ENCODE results near the gene NLGN1.

The NLGN1 gene

GRCh38 chr3:173891272-173892100, 493.9 kb downstream of the NLGN1 start:
- DNase-seq (ENCODE audit: insufficient read length, low spot score) (no peak), FAIRE-seq (no peak)

DNA sequence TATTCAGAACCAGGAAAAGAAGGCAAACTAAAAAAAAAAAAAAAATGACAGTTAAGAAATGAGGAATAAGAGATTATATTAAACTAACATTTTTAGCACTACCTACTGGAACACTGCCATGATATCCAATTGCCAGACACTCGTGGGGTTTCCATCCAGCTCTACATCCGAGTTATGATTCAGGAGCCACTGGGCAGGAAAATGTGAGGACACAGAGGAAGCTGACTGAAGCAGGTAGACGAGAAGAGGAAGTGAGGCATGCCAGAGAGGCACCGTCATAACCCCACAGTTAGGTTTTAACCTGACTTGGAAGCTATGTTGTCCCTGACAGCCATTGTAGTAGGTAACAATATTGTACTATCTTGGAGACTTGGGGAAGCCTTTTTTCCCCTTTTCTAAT, 495.0 kb downstream of the NLGN1 start:
- DNase-seq (ENCODE audit: insufficient read length, low spot score), result no peak
- no peak for FAIRE-seq

- no peak for DNase-seq (ENCODE audit: insufficient read length, low spot score)
- no peak for FAIRE-seq
Measured at GRCh38 chr3:173893066-173893465, 495.5 kb downstream of the NLGN1 start.

- FAIRE-seq (no peak), DNase-seq (ENCODE audit: insufficient read length, low spot score) (no peak)
Measured at GRCh38 chr3:173893835-173894234, 496.3 kb downstream of the NLGN1 start.

DNA sequence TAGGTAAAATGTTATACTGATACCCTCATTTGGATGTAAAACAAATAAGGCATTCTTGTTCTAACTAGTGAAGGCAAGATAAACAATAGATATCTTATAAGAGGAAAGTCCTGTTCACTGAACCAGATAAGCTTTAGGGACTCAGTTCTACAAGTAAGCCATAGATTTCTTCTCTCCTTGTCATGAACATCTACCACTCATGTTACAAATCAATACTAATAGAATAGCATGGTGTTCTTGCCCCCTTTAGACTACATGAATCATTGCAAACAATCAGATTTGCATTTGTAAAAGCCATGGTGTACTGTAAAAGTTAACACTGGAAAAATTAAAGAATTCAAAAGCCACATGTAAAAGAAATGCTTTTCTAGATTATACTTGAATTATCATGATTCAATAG, 500.1 kb downstream of the NLGN1 start:
- no peak for FAIRE-seq

GRCh38 chr3:173901649-173902048, 504.1 kb downstream of the NLGN1 start:
- FAIRE-seq, result no peak
- DNase-seq (ENCODE audit: insufficient read length, low spot score), result no peak

More for the DNA sequence above, 500.1 kb downstream of the NLGN1 start:
- no peak for DNase-seq (ENCODE audit: insufficient read length, low spot score)

DNA sequence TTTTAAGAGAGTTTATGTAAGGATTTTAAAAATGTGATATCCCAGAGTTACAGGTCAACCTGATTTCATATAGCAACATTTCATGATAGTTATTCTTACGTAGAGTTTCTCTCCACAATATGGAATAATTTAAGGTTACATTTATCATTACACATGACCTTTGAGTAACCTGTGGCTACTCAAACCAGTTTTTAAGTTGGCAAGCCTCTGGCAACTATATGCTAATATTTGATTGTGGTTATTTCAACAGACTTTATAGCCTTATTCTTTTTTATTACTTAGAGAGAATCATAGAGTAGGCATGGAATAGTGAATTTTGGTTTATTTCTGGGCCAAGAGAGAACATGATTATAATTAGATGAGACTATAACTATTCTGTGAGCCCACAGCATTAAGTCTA, 504.9 kb downstream of the NLGN1 start:
- DNase-seq (ENCODE audit: insufficient read length, low spot score), result no peak
- FAIRE-seq, result no peak

DNA sequence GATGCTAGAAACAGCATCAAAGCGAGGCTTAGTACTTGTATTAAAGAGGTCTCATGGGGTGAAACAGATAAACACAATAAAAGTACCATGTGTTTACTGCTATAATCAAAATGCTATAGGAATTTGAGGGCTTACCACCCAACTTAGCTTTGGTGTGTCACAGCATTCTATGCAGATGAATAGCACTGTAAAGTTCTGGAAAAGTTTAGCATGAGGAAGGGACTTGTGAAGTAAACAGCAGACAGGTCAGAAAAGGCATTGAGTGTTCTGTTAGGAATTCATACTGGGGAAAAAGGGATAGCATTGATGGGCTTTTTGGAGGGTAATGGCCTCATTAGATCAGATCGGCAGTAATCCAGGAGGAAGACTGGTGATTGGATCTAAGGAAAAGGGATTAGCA, 505.3 kb downstream of the NLGN1 start:
- DNase-seq (ENCODE audit: insufficient read length, low spot score) (no peak), FAIRE-seq (no peak)

GRCh38 chr3:173905381-173905780, 507.8 kb downstream of the NLGN1 start:
- DNase-seq (ENCODE audit: insufficient read length, low spot score) (no peak), FAIRE-seq (no peak)

DNA sequence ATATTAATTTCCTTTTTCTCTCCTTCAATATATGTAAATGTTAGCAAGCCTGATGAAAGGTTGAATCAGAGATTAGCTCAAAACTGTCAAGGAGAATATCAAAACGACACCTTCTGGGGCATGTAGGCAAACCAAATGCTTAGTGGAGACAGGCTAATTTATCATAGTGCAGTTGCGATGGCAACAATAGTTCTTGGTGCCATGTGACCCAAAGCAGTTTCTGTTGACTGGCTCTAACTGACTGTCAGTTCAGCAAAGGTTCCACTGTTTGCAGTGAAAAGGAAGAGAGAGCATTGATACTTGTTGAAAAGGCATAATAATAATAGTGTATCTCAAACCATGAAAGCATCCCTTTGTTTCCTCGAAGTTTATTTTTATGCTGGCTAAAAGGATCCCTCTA, 513.9 kb downstream of the NLGN1 start:
- FAIRE-seq (no peak), DNase-seq (ENCODE audit: insufficient read length, low spot score) (no peak)

DNA sequence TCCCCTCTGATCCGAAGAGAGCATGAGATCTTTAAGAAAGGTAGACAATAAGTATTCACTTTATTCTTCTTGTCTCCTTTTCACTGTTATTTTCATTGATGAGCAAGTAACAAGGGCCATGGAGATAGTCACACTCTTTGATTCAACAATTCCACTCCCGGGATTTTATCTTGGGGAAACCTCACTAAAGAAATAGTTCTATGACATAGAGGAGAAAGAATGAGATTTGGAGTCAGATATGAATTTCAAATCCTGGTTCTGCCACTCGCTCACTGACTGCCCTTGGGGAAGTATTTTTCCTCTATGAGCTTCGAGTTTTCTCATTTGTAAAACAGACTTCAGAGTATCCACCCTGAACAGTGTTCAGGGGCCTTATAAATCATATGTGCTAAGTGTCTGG, 514.6 kb downstream of the NLGN1 start:
- FAIRE-seq (no peak), DNase-seq (ENCODE audit: insufficient read length, low spot score) (no peak)

DNA sequence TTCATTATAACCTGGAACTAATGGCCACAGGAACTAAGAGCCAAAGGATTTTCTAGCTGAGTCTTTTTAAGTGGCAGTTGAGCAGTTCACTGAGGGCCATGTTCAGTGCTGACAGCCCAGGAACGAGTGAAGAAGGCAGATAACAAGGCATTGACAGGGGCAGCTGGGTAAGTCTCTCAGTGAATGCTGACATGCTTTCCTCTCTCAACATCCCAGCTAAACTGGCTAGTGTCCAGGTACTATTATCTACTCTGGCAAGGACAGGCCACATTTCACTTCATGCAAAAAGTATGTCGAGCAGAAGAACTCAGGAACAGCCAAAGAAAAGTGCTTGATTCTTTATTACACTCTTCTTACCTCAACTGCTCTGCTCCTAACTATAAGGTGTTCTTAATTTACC, 515.9 kb downstream of the NLGN1 start:
- FAIRE-seq (no peak), DNase-seq (ENCODE audit: insufficient read length, low spot score) (no peak)

GRCh38 chr3:173913974-173914421, 516.5 kb downstream of the NLGN1 start:
- DNase-seq (ENCODE audit: insufficient read length, low spot score), result no peak

GRCh38 chr3:173916799-173917198, 519.3 kb downstream of the NLGN1 start:
- FAIRE-seq (no peak), DNase-seq (ENCODE audit: insufficient read length, low spot score) (no peak)

More at GRCh38 chr3:173913974-173914421, 516.5 kb downstream of the NLGN1 start:
- no peak for FAIRE-seq

- FAIRE-seq (no peak), DNase-seq (ENCODE audit: insufficient read length, low spot score) (no peak)
Measured at GRCh38 chr3:173920386-173920785, 522.8 kb downstream of the NLGN1 start.

DNA sequence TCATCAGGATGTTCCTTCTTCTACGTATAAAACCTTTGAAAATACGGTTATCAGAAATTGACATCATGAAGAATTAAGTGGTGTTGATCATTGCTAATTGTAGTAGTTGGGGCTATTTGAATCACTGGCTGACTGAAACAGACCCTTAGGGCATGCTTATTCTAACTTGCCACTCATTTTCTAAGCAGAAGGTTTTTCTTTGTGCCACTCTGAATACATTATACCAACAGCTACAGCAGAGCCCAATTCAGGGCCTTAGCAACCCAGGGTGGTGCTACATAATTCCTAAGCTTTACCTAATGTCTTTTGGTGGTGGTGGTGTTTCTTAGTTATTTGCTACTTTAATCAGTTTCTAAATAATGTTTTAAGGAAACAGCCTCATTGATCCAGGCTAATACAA, 524.2 kb downstream of the NLGN1 start:
- DNase-seq (ENCODE audit: insufficient read length, low spot score), result no peak
- no peak for FAIRE-seq

DNA sequence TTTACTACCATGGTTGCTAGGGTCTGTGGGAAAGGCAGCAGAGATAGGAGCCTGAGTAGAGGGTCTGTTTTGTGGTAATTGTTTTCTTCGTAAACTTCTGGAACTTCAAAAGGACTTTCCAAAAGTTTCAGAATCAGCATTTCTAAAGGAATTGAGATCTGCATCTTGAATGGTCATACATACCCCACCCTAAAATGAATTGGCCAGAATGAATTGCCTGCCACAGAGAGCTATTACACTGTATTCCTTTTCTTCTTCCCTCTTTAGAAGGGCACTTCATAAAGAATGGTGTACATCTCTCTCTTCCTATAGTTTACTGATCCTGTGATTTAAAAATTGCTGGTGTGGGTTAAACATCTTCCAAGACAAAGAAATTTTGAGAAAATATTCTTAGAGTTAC, 525.7 kb downstream of the NLGN1 start:
- DNase-seq (ENCODE audit: insufficient read length, low spot score), result no peak
- no peak for FAIRE-seq

DNA sequence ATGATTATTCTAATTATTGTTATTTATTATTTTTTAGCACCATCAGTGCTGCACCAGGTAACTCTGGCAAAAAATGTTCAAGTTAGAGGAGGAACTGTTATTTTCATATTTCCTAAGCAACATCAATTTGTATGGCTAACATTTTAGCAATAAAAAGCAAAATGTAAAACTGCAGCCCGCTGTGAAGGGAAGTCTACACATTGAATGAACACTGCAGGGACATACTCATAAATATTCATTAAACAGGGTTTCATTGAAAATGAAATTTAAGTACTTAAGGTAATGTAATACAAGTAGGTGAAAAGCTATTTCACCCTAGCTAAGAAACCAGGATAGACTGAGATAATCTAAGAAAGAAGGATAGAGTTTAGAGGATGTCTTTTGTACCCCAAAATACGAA, 532.7 kb downstream of the NLGN1 start:
- FAIRE-seq (no peak), DNase-seq (ENCODE audit: insufficient read length, low spot score) (no peak)

DNA sequence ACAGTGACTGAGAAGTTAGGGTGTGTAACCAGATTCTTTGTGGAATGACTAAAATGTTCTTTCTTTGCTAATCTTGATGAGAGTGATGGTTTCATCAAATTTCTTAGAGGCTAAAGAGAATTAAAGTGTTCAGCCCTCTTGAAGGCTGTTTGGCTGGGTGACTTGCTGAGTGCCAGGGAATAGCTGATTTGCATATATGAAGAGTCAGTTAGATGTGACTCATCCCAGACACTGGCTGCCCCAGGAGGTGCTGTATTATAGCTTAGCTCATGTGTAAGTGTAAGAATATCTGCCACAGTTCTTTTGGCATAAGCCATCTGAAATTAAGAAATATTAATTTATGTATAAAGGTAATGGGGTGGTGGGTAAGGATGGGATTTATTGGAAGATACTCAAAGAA, 535.1 kb downstream of the NLGN1 start:
- FAIRE-seq, result no peak

GRCh38 chr3:173933113-173933512, 535.6 kb downstream of the NLGN1 start:
- FAIRE-seq (no peak), DNase-seq (ENCODE audit: insufficient read length, low spot score) (no peak)

More for the DNA sequence above, 535.1 kb downstream of the NLGN1 start:
- DNase-seq (ENCODE audit: insufficient read length, low spot score), result no peak

DNA sequence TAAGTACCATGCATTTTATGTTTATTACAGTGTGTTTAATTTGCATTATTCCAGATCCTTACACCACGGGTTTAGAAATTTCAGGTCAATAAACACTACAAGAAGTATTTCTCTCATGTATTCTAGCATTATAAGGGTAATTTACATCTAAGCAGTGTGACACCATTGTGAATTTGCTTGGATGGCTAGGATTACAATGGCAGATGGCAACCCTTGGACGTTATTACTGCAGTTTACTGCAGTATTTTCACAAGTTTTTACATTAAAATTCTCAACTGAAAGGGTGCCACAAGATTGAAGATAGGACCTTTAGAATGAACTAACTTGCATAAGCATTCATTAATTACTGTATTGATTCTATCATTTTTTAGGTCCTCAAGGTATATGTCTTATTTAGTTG, 538.8 kb downstream of the NLGN1 start:
- no peak for FAIRE-seq

GRCh38 chr3:173938159-173938558, 540.6 kb downstream of the NLGN1 start:
- DNase-seq (ENCODE audit: insufficient read length, low spot score) (no peak), FAIRE-seq (no peak)

More for the DNA sequence above, 538.8 kb downstream of the NLGN1 start:
- DNase-seq (ENCODE audit: insufficient read length, low spot score), result no peak

GRCh38 chr3:173938616-173939015, 541.1 kb downstream of the NLGN1 start:
- no peak for FAIRE-seq
- no peak for DNase-seq (ENCODE audit: insufficient read length, low spot score)

Measured in HTR-8/SVneo (cell line).